Measurements from ENCODE around the gene ABCA10.
"Not testable (repeated sequence)": the region's sequence is repeated elsewhere in the genome, so short reads cannot be mapped to it uniquely, and the experiment has no call there.

ABCA10 gene

DNA sequence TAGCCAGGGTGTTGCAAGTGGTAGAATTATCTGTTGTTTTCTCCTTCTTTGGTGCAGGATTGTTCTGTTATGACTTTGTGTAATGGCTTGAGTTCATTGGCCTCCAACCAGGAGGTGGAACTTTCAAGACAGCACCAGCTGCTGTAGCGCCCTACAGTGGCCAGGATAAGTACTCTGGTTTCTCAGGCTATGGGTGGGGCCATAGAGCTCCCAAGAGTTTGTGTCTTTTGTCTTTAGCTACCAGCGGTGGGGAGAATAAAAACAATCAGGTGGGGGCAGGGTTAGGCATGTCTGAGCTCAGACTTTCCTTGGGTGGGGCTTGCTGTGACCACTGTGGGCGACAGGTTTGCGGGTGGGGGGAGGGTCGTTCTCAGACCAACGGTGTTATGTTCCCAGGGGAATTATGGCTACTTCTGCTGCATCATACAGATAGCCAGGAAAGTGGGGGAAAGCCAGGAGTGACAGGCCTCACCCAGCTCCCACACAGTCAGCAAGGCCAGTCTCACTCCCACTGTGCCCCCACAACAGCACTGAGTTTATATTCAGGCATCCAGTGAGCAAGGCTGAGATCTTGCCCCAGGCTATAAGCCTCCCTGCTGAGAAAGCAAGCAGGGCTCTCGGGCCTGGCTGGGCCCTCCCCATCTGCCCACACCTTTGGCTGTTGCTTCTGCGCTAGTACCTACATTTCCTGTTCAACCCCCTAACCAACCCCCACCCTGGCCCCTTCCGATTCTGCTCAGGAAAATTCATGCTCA, 15.4 kb downstream of the ABCA10 start:
- TF ChIP-seq CTCF (IDR thresholded peaks at IDR 0.05; ENCODE audit: control insufficient read depth, insufficient read depth, low read depth, low read length, missing control alignments) = no peak
- H3K4me3 ChIP-seq (ENCODE audit: control insufficient read depth, low read depth, low read length) = no peak overlapping the region
- no peak for DNase-seq (ENCODE audit: low read depth)

GRCh38 chr17:69208640-69209039, 20.0 kb downstream of the ABCA10 start:
- H3K4me3 ChIP-seq (ENCODE audit: control insufficient read depth, low read depth, low read length) = no peak overlapping the region
- TF ChIP-seq CTCF (IDR thresholded peaks at IDR 0.05; ENCODE audit: control insufficient read depth, insufficient read depth, low read depth, low read length, missing control alignments) = no peak
- DNase-seq (ENCODE audit: low read depth) = no peak

DNA sequence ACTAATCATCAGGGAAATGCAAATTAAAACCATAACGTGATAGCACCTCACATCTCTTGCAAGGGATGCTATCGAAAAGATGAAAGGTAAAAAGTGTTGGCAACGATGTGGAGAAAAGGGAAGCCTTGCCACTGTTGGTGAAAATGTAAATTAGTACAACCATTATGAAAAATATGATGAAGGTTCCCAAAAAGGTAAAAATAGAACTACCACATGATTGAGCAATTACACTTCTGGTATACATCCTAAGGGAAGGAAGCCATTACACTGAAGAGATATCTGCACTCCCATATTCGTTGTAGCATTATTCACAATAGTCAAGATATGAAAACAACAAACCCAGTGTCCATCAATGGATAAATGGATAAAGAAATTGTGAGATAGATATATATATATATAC, 21.5 kb downstream of the ABCA10 start:
- DNase-seq (ENCODE audit: low read depth) = no peak
- TF ChIP-seq CTCF (IDR thresholded peaks at IDR 0.05; ENCODE audit: control insufficient read depth, insufficient read depth, low read depth, low read length, missing control alignments) = no peak
- H3K4me3 ChIP-seq (ENCODE audit: control insufficient read depth, low read depth, low read length) = no peak overlapping the region

DNA sequence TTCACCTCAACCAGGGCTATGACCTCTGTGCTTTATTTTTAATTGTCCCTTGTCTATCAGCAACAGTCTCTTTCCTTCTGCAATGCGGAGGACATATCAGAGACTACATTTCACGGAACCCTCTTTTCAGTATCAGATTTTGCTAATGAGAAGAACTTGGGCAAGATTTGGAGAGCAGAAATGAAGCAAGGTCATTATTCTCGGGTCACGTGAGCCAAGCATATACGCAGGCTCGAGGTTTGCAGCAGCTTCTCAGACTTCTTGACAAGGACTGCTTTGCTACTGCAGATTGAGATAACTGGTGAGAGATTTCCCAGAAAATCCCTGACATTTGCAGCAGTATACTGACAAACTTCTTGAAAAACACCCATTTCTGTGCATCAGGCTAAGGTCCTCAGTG, 30.4 kb downstream of the ABCA10 start:
- no peak for TF ChIP-seq CTCF (IDR thresholded peaks at IDR 0.05; ENCODE audit: control insufficient read depth, insufficient read depth, low read depth, low read length, missing control alignments)
- DNase-seq (ENCODE audit: low read depth) = no peak
- no peak overlapping the region for H3K4me3 ChIP-seq (ENCODE audit: control insufficient read depth, low read depth, low read length)

- not testable (repeated sequence) for H3K4me3 ChIP-seq (ENCODE audit: control insufficient read depth, low read depth, low read length); DNase-seq (ENCODE audit: low read depth)
Measured at GRCh38 chr17:69196105-69196653, 32.4 kb downstream of the ABCA10 start.

DNA sequence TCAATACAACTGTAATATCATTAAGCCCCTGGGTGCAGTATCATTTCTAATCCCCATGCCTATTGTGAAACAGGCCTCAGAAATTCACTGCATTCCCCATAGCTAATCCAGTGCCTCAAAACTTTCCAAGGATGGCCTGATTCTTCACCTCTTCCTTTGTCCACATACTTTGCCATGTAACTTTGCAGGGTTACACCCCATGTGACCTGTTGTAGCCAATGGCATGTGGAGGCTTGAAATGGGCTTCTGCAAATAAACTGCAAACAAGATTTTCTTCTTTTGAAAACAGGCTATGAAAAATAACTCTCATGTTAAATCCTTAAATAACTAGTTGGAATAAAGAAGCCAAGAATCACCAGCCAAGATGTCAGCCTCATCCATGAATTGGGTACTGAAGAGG, 35.9 kb downstream of the ABCA10 start:
- no peak for DNase-seq (ENCODE audit: low read depth)
- no peak for TF ChIP-seq CTCF (IDR thresholded peaks at IDR 0.05; ENCODE audit: control insufficient read depth, insufficient read depth, low read depth, low read length, missing control alignments)
- H3K4me3 ChIP-seq (ENCODE audit: control insufficient read depth, low read depth, low read length) = no peak overlapping the region

DNA sequence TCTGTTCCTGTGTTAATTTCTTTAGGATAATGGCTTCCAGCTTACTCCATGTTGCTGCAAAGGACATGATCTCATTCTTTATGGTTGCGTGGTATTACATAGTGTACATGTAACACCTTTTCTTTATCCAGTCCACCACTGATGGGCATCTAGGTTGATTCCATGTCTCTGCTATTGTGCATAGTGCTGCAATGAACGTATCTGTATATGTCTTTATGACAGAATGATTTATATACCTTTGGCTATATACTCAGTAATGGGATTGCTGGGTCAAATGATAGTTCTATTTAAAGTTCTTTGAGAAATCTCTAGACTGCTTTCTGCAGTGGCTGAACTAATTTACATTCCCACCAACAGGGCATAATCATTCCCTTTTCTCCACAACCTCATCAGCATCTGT, 39.8 kb downstream of the ABCA10 start:
- H3K4me3 ChIP-seq (ENCODE audit: control insufficient read depth, low read depth, low read length) = no peak overlapping the region
- DNase-seq (ENCODE audit: low read depth) = no peak
- no peak for TF ChIP-seq CTCF (IDR thresholded peaks at IDR 0.05; ENCODE audit: control insufficient read depth, insufficient read depth, low read depth, low read length, missing control alignments)
